Medulla oblongata (tissue), 1 donor: ENCODE results near the gene DDX51.
"Not testable (repeated sequence)": the region's sequence is repeated elsewhere in the genome, so short reads cannot be mapped to it uniquely, and the experiment has no call there.

Source experiments
- DNase-seq: peaks from one replicate; pipeline ENCODE4 v3.0.0-alpha.2; 2015; ENCODE audit errors: extremely low spot score

DDX51 gene

DNA sequence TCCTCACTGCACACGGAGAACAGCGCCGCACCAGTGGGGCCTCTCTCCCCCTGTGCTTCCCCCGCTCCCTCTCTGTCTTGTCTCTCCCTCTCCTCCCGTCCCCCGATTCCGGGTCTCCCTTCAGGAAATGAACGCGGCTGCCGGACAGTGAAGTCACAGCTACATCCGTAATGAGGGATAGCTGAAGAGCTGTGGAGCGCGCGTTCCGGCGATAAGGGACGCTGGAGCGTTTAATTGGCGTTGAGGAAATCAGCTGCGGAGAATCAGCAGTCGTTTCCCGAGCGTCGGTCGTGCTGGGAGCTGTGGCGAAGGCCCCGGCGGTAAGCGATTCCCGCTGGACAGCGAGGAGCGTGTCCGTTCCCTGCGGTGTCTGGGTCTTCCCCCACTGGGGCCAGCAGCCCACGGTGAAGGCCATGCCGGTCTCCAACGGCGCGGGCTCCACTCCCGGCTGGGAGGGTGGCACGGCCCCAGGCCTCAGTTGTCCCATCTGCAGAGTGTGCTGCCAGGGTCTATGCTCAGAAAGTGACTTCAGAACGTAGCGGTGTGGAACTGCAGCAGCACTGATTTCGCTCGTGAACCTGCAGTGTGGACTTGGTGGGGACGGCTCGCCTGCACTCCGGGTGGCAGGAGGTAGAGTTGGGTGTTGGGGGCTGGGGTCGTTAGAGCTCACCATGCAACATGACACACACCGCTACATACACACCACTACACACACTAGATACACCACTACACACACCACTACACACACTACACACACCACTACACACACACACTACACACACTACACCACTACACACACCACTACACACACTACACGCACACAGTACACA is 11.0 kb upstream of the DDX51 start:
- DNase-seq: no peak

DNA sequence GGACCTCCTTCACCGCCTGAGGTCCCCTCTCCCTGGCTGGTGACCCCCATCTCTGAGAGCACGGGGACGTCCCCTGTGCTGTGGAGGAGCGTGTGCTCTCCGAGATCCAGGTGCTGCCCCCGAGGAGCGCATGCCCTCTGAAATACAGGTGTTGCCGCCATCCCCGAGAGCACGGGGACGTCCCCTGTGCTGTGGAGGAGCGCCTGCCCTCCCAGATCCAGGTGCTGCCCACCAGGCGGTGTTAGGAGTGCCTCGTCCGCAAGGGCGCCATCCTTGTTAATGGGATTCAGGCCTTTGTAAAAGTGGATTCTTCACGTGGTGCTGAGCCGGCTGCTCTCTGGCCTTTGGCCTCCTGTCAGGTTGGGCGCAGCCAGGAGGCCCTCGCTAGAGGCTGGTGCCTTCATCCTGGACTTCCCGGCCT is 10.2 kb upstream of the DDX51 start:
- no peak for DNase-seq

DNA sequence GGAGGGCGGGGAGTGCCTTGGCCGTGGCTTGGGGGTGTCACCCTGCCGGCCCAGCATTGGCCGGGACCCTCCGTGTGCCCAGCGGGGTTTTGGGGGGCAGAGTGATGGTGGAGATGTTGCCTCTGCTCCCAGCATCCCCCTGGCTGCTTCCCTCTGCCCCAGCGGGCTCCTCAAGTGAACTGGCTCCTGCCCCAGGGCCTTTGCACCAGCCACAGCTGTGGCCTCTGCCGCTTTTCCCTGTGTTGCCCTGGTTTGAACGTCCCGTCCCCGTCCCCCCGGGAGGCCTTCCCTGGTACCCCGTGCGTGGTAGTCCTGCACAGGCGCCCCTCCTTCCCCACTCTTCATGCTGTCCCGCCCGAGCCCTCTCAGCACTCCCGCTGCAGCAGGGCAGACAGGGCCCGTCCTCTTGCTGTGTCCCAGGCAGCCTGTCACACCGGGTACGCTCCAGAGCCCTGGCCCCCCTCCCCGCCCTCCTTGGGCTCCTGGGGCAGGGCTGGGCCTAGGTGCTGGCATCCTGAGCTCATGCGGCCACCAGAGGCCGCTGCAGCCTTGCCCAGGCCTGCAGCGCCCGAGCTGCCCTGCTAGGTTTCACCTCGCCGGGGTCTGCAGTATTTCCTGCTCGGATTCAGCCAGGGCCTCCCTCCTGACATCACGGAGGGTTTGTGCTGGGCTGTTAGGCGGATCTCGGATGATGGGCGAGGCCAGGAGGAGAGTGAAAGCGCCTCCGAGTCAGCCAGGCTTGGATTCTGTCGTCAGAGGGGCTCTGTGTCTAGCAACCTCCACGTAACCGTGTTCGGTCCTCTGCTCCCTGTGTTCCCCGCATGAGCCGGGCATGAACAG is 9.6 kb upstream of the DDX51 start:
- DNase-seq: peak; percentile 61

DNA sequence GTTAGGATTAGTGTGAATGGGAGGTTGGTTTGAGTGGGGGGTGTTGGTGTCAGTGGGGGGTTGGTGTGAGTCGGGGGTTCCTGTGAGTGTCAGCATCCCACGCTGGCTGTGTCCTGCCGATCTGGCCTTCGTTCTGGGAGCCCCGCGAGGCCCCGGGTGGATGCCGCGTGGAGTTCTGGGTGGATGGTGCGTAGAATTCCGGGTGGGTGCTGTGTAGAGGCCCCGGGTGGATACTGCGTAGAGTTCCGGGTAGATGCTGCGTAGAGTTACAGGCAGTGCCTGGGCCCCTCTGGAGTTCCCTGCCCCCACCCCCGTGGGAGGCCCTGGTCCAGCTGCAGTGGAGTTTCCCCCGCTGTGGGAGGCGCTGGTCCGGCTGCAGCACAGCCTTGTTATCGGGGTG is 8.8 kb upstream of the DDX51 start:
- no peak for DNase-seq

DNA sequence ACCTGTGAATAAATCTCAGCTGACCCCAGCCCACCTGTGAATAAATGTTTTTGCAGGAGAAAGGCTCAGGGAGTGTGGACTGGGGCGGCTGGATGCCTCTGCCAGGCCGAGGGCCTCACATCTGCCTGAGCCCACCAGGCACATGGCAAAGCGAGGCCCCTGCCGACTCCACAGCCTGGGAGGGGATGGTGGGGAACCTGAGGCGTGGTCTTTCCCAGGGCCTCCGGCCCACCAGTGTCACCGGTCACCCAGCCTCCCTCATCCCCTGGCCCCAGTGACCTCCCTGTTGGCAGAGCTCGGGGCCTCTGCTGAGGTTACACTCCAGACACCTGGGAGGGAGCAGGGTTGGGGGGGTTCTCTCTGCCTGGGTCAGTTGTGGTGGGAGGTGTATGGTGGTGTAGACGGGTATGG is 8.3 kb upstream of the DDX51 start:
- DNase-seq: no peak

DNA sequence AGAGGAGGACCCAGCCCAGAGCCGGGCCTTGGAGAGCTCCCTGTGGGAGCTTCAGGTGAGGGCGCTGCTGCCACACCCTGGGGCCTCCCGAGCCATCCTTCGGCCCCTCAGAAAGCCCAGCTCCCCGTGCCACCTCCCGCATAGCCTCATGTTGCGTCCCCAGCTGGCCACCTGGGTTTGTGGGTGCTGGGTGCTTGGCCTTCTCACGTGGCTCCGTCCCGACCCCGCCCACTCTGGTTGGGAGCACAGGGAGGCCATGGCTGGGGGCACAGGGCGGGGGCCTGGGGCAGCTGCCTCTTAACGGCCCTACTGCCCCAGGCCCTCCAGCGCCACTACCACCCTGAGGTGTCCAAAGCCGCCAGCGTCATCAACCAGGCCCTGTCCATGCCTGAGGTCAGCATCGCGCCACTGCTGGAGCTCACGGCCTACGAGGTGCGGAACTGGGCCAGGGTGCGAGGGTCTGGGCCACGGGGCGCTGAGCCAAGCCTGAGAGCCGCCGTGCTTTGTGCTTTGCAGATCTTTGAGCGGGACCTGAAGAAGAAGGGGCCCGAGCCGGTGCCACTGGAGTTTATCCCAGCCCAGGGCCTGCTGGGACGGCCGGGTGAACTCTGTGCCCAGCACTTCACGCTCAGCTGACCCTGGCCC is 7.8 kb upstream of the DDX51 start:
- DNase-seq: no peak

DNA sequence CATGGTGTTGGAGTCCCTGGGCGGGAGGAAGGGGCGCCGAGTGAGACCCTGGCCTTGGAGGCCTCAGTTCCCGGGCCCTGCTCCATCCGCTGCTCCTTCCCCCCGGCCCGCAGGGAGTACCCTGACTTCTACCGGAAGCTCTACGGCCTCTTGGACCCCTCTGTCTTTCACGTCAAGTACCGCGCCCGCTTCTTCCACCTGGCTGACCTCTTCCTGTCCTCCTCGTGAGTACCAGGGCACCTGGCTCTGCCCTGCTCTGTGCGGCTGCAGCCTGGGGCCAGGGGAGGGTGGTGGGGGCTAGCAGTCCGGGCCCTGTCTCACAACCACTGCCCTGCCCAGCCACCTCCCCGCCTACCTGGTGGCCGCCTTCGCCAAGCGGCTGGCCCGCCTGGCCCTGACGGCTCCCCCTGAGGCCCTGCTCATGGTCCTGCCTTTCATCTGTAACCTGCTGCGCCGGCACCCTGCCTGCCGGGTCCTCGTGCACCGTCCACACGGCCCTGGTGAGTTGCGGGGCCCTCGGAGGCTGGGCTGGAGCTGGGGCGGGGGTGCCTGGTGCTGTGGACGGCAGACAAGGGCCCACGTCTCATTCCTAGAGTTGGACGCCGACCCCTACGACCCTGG is 7.1 kb upstream of the DDX51 start:
- no peak for DNase-seq

DNA sequence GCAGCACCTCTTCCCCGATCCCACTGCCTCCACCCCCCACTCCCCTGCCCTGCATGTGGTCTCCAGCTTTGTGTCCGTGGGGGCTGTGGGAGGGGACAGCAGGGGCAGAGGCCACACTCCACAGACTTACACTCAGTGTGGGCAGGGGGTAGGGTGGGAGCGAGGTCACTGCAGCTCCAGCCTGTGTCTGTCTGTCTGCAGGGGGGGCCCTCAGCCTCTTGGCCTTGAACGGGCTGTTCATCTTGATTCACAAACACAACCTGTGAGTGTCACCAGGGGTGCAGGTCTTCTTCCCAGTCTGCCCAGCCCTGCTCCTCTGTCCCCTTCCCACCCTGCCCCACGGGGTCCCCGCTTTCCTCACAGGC is 6.6 kb upstream of the DDX51 start:
- no peak for DNase-seq

DNA sequence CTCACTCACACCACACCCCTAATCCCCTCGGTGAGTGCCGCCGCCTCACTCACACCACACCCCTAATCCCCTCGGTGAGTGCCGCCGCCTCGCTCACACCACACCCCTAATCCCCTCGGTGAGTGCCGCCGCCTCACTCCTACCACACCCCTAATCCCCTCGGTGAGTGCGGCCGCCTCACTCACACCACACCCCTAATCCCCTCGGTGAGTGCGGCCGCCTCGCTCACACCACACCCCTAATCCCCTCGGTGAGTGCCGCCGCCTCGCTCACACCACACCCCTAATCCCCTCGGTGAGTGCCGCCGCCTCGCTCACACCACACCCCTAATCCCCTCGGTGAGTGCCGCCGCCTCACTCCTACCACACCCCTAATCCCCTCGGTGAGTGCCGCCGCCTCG is 5.4 kb upstream of the DDX51 start:
- DNase-seq: not testable (repeated sequence)

DNA sequence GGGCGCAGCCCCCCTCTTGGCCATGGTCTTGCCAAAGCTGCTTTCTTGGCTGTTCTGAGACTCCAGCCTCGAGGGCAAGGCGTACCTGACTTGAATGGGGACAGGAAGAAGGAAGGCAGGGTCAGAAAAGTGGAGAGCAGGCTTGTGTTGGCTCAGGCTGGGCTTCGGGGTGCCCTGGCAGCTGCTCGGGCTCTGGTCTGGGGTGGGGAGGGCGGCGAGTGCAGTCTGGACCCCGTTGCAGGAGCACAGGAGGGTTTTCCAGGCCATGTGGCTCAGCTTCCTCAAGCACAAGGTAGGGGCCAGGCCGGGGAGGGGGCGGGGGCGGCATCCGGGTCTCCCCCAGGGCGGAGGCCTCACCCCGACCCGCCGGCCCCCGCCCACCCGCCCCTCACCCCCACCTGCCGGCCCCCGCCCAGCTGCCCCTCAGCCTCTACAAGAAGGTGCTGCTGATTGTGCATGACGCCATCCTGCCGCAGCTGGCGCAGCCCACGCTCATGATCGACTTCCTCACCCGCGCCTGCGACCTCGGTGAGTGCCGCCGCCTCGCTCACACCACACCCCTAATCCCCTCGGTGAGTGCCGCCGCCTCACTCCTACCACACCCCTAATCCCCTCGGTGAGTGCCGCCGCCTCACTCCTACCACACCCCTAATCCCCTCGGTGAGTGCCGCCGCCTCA is 4.4 kb upstream of the DDX51 start:
- no peak for DNase-seq

DNA sequence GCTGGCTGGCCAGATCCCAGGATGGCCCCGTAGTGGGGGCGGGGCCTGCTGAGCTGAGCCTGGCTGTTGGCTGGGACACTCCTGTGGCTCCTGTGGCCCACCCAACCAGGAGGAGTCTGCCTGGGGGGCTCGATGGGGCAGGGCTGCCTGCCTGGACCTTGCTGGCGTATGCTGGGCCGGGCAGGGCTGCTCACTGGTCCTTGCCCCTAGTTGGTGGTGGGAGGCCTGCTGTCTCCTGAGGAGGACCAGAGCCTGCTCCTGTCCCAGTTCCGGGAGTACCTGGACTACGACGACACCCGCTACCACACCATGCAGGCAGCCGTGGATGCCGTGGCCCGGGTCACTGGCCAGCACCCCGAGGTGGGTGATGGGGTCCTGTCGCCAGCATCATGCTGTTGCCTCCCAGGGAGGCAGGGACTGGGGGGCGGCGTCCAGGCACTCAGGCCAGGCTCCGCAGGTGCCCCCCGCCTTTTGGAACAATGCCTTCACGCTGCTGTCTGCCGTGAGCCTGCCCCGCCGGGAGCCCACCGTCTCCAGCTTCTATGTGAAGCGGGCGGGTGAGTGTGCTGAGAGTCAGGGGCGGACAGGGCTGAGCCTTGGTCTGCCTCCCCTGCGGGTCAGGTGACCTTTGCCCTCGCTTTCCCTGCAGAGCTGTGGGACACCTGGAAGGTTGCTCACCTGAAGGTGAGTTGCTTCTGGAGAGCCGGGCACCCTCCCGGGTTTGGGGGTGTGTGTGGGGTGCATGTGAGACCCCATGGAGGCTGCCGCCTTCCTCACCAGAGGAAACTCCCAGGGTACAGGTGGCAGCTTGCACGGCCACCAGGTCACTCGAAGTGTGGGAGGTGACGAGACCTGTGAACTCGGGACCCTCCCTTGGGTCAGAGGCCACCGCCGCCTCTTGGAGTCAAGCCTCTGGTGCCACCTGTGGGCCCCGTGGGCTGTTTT is 3.6 kb upstream of the DDX51 start:
- no peak for DNase-seq

DNA sequence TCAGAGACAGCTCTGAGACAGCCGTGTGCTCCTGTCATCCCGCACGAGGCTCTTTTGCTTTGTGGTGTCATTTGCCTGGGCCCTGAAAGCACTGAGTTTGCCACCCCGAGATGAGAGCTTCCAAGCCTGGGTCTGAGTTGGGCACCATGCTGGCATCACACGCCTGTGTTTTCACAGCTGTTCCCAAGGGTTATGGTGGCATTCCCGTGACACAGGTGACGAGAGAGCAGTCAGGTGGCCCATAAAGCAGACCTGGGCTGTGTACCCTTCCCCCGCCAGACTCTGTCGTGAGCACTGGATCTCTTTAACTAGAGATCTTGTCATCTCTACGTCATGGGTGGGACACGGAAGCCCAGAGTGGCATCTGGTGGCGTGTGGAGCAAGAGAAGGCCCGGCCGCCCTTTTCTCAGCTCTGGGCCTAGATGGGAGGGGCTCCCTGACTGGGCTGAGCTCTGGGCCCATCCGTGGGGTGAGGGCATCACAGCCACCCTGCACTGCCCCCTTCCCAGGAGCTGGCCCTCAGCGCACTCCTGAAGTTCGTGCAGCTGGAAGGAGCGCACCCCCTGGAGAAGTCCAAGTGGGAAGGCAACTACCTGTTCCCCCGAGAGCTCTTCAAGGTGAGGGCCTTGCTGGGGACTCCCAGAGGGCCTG is 2.8 kb upstream of the DDX51 start:
- DNase-seq: no peak

DNA sequence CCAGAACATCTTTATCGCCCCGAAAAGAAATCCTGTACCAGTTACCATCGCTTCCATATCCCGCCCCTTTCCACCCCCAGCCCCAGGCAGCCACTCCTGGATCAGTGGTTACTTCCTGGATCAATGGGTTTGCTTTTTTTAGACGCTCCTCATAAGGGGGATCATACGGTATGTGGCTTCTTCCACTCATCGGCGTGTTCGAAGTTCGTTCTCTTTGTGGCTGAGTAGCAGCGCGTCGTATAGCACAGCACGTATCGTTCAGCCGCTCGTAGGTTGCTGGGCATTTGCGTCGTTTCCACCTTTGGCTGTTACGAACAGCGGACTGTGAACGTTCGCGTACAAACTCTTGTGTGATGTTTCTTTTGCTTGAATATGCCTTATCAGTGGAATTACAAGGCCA is 2.0 kb upstream of the DDX51 start:
- no peak for DNase-seq

DNA sequence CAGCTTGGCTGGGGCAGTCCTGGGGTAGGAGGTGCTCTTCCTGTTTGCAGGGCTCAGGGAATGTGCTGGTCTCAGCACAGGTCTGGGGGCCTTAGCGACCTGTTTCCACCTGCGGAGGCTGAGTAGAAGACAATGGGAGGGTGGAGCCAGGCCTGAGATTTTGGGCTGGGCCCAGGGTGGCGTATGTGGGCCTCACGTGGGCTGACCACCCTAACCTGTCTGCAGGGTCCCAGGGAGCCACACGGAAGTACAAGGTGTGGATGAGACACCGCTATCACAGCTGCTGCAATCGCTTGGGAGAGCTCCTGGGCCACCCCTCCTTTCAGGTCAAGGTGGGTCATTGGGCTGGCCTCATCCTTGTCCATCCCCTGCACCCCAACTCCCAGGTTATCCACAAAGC is 1.2 kb upstream of the DDX51 start:
- DNase-seq: no peak

DNA sequence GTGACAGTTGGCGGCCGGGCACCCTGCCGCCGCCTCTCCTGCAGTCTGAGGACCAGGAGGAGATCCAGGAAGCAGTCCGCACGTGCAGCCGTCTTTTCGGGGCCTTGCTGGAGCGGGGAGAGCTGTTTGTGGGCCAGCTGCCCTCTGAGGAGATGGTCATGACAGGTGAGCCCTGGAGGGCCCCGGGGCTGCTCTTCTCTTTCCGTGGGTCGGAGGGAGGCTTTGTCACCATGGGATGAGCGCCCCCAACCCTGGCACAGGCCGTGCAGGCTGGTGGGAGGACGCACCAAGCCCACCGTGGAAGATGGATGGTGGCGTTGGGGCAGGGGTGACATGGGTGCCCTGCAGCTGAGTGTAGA is 670 bp upstream of the DDX51 start:
- DNase-seq: no peak

DNA sequence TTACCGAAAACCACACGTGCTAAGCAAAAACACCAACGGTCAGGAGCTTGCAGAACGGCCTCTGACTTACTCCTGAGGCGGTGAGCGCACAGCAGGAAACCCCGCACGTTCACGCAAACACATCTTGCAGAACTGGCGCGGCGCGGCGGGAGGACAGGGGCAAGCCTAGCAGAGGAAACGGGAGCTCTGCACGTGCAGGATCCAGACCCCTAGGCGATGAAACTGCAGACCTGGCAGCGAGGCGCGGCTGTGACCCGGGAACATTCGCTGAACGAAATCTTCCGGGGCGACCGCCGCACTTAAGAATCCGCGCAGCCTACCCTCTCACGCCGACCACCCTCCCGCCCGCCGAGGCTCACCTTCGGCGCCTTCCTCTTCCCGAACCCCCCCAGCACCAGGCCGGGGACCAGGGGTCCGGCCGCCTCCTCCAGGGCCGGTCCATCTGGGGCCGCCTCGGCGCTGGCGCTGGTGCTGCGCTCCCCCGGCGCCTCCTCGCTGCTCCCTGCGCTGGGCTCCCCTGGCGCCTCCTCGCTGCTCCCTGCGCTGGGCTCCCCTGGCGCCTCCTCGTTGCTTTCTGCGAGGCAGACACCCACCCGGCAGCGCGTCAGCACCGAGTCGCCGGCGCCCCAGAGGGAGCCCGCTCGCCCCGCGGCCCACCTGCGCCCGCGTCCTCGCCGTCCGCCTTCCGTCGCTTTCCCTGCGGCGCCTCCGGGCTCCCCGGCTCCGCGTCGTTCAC is 615 bp downstream of the DDX51 start:
- DNase-seq: no peak

DNA sequence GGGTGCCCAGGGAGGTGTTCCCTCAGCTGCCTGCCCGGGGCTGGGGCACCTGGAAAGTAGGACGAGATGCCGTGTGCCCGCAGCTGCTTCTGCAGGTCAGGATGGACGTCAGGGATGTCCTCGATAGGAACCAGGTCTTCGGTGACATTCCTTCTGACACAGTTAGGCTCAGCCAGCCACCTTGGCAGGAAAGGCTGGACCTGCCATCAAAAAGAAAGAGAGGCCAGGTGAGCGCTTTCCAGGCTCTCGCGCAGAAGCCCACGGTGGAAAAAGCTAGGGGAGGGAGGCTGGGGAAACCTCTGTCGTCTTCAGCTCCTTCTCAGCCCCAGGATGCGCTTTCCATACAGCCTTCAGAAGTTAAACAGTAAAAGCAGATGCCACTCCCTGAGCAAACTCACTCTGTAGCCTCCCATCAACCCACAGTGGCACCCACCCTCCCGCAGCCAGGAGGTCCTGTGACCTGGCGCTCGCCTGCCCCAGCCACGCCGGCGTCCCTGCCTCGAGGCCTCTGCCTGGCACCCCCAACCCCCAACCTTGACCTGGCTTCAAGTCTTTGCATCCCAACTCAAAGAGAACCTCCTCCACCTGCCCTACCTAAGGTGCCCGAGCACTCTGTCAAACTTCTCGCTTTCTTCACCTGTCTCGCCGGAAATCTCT is 1.3 kb downstream of the DDX51 start:
- DNase-seq: no peak

DNA sequence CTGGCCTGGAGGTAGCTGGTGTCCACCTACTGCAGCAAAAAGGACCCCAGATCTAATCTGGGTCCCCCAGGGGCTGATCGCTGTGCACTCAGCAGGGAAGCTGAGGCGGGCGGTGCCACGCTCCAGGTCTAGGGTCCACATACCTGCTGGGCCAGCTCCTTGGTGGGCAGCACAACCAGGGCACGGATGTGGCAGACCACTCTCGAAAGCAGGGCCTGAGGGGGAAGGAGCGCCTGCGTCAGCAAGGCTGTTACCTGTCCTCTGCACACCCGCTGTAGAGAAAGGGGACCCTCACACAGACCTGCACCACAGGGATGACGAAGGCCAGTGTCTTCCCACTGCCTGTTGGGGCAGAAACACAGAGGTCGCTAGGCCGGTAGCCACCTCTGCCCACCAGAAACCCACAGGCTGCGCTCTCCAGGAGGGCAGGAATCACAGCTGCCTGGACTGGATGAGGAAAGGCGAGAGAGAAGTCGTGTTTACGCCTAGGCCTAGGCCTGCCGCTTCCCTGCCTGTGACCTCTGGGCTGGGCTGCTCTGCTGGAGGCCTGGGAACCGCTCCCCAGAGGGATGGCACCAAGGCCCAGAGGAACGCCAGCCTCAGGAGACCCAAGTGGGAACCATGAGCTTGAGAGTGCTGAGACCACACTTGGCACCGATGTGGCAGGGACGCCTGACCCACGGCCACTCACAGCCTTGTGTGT is 2.0 kb downstream of the DDX51 start:
- no peak for DNase-seq
